Measurements from ENCODE around the gene PDXK.
"Not testable (repeated sequence)": the region's sequence is repeated elsewhere in the genome, so short reads cannot be mapped to it uniquely, and the experiment has no call there.

Gene PDXK

GRCh38 chr21:43697758-43698643 is 20.9 kb upstream of the PDXK start:
- DNase-seq (ENCODE audit: low read depth in 2 of 2) = no peak

- DNase-seq (ENCODE audit: low read depth in 2 of 2) = not testable (repeated sequence)
These were observed 19.5 kb upstream of the PDXK start for GRCh38 chr21:43699492-43699777.

- no peak for DNase-seq (ENCODE audit: low read depth in 2 of 2)
These were observed 18.9 kb upstream of the PDXK start for GRCh38 chr21:43699933-43700599.

GRCh38 chr21:43701936-43702784 is 16.8 kb upstream of the PDXK start:
- no peak for DNase-seq (ENCODE audit: low read depth in 2 of 2)

- DNase-seq (ENCODE audit: low read depth in 2 of 2) = no peak
These were observed 16.2 kb upstream of the PDXK start for GRCh38 chr21:43702785-43703034.

GRCh38 chr21:43703035-43703880 is 15.7 kb upstream of the PDXK start:
- no peak for DNase-seq (ENCODE audit: low read depth in 2 of 2)

GRCh38 chr21:43707462-43707861 is 11.5 kb upstream of the PDXK start:
- no peak for DNase-seq (ENCODE audit: low read depth in 2 of 2)

GRCh38 chr21:43708745-43709381 is 10.1 kb upstream of the PDXK start:
- no peak for DNase-seq (ENCODE audit: low read depth in 2 of 2)

- DNase-seq (ENCODE audit: low read depth in 2 of 2) = no peak
These were observed 6.5 kb upstream of the PDXK start for GRCh38 chr21:43712268-43712942.

GRCh38 chr21:43713123-43713522 is 5.8 kb upstream of the PDXK start:
- not testable (repeated sequence) for DNase-seq (ENCODE audit: low read depth in 2 of 2)

GRCh38 chr21:43716376-43717165 is 2.4 kb upstream of the PDXK start:
- DNase-seq (ENCODE audit: low read depth in 2 of 2) = no peak

GRCh38 chr21:43717166-43717853 is 1.6 kb upstream of the PDXK start:
- no peak for DNase-seq (ENCODE audit: low read depth in 2 of 2)

- DNase-seq (ENCODE audit: low read depth in 2 of 2) = no peak
These were observed 710 bp upstream of the PDXK start for GRCh38 chr21:43717967-43718871.

GRCh38 chr21:43719748-43720538 is 1.0 kb downstream of the PDXK start:
- DNase-seq (ENCODE audit: low read depth in 2 of 2) = no peak

- DNase-seq (ENCODE audit: low read depth in 2 of 2) = no peak
These were observed 1.7 kb downstream of the PDXK start for GRCh38 chr21:43720539-43721166.

- no peak for DNase-seq (ENCODE audit: low read depth in 2 of 2)
These were observed 2.3 kb downstream of the PDXK start for GRCh38 chr21:43721206-43721605.

GRCh38 chr21:43721939-43722338 is 3.0 kb downstream of the PDXK start:
- no peak for DNase-seq (ENCODE audit: low read depth in 2 of 2)

Data from activated CD4-positive, alpha-beta T cell treated with anti-CD3 and anti-CD28 coated beads for 24 hours (primary cell).